SK-N-MC (cell line): ENCODE results near the gene DDX46.

Source experiments
- EZH2 ChIP-seq: fragments of 200-600 bp; sonication (generic); IDR thresholded peaks from one replicate; pipeline ENCODE4 v1.6.1; 2017; ENCODE audit warnings: antibody characterized with exemption
- POLR2AphosphoS5 ChIP-seq: IDR thresholded peaks from 2 replicates; pipeline ENCODE4 v1.6.1; 2012; ENCODE audit warnings: mild to moderate bottlenecking, low read depth, low read length, borderline replicate concordance

DNA sequence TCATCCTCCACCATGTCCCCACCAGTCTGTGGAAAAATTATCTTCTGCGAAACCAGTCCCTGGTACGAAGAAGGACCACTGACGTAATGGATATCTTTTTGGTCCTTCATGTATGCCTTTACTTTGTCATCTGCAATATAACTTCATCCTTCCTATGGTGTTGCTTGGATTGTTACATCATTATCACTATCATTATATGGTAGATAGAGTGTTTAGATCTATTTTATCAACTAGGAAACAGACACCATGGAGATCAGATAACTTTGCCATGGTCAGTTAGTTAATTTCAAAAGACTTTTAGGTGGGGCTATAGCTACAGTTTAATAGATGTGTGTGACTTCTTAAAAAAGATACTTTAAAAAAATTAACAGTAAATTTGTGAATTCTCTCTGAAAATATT is 44.0 kb upstream of the DDX46 start:
- TF ChIP-seq EZH2 (no peak), POLR2AphosphoS5 (no peak)
